ENCODE data around the gene FRMD4B.
A peak's percentile ranks its signal among the peaks of the same experiment; 100 is the strongest.

FRMD4B gene

DNA sequence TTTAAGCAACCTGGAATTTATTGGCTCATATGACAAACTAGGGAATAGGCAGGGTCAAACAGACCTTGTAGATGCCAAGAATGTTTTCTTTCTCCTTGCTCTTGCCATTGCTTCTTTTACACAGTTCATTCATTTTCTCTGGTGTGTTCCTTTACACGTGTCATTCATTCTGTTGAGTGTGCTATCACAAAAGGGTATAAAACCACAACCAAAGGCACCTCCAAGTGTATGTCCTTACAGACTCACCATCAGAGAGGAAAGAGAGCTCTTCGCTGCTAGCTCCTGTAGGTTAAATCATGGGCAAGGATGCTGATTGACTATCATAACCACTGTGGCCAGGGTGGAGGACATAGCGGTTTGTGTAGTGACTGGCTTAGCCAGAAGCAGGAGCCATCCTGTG is 19.2 kb upstream of the FRMD4B start:
- Histone ChIP-seq H2AFZ (ENCODE audit: insufficient read depth, low read length, poor library complexity) (no peak overlapping the region), H3K79me1 (ENCODE audit: low read length) (no peaks in the 10 kb centered on the region), H3K9me3 (ENCODE audit: insufficient read depth, low read depth, low read length) (no peaks in the 10 kb centered on the region), H3K23ac (ENCODE audit: low read length) (no peak overlapping the region), H3K36me3 (ENCODE audit: control insufficient read depth in 1 of 2, insufficient read depth in 2 of 2, low read length in 2 of 2) (no peaks in the 10 kb centered on the region), H3K4me1 (ENCODE audit: control insufficient read depth in 1 of 2, insufficient read depth in 2 of 2, low read length in 2 of 2) (no peaks in the 10 kb centered on the region), H3K9ac (ENCODE audit: low read length) (no peak overlapping the region), H2AK5ac (ENCODE audit: low read length) (no peak overlapping the region), H2BK120ac (ENCODE audit: insufficient read depth, low read length, poor library complexity) (no peak overlapping the region), H4K12ac (ENCODE audit: low read depth, low read length) (no peak overlapping the region), H2BK5ac (ENCODE audit: low read depth, low read length, poor library complexity) (no peak overlapping the region), H4K91ac (ENCODE audit: low read depth, low read length) (no peak overlapping the region), H3K27me3 (ENCODE audit: insufficient read depth, low read length) (no peaks in the 10 kb centered on the region), H3K4me3 (ENCODE audit: low read depth, low read length) (no peak overlapping the region), H3K4me2 (ENCODE audit: low read length) (no peak overlapping the region), H3K14ac (ENCODE audit: low read length) (no peak overlapping the region), H2BK12ac (ENCODE audit: low read length) (no peak overlapping the region), H3K4ac (ENCODE audit: low read depth, low read length) (no peak overlapping the region), H3K18ac (ENCODE audit: low read length) (no peak overlapping the region), H4K8ac (ENCODE audit: low read depth, low read length) (no peak overlapping the region), H3K27ac (ENCODE audit: low read depth, low read length) (no peak overlapping the region), H3K79me2 (ENCODE audit: control insufficient read depth, insufficient read depth, low read length, poor library complexity) (no peaks in the 10 kb centered on the region)
- WGBS (ENCODE audit: extremely low coverage, insufficient coverage, insufficient read length): no CpG with 5 or more reads among the region's 3 CpGs
- no peak for DNase-seq

DNA sequence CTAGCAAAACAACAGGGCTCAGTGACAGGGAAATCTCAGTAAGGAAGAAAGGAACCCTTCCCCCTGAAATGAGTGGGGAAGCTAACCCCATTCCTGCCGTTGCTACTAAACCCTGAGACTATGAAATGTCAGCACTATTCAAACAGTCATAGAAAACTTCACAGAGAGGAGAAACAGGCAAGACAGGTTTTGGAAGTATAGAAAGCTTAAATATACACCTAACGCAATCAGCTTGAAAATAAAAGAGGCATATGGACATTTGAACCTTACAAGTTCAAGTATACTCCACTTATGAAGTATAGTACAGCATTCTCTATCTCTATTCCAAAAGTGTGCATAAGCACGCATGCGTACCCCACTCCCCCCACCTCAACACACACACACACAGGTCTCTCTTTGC is 17.6 kb upstream of the FRMD4B start:
- no peaks in the 10 kb centered on the region for H3K36me3 ChIP-seq (ENCODE audit: control insufficient read depth in 1 of 2, insufficient read depth in 2 of 2, low read length in 2 of 2)
- H3K9ac ChIP-seq (ENCODE audit: low read length): no peak overlapping the region
- H2AFZ ChIP-seq (ENCODE audit: insufficient read depth, low read length, poor library complexity): no peak overlapping the region
- H3K14ac ChIP-seq (ENCODE audit: low read length): no peak overlapping the region
- no peaks in the 10 kb centered on the region for H3K27me3 ChIP-seq (ENCODE audit: insufficient read depth, low read length)
- H2BK12ac ChIP-seq (ENCODE audit: low read length): no peak overlapping the region
- no peaks in the 10 kb centered on the region for H3K79me1 ChIP-seq (ENCODE audit: low read length)
- H3K4me2 ChIP-seq (ENCODE audit: low read length): no peak overlapping the region
- no peak overlapping the region for H2BK120ac ChIP-seq (ENCODE audit: insufficient read depth, low read length, poor library complexity)
- no peak overlapping the region for H3K27ac ChIP-seq (ENCODE audit: low read depth, low read length)
- H2BK5ac ChIP-seq (ENCODE audit: low read depth, low read length, poor library complexity): no peak overlapping the region
- no peak overlapping the region for H3K4me3 ChIP-seq (ENCODE audit: low read depth, low read length)
- no peaks in the 10 kb centered on the region for H3K9me3 ChIP-seq (ENCODE audit: insufficient read depth, low read depth, low read length)
- H2AK5ac ChIP-seq (ENCODE audit: low read length): no peak overlapping the region
- H3K4me1 ChIP-seq (ENCODE audit: control insufficient read depth in 1 of 2, insufficient read depth in 2 of 2, low read length in 2 of 2): no peaks in the 10 kb centered on the region
- no peak overlapping the region for H3K18ac ChIP-seq (ENCODE audit: low read length)
- H4K91ac ChIP-seq (ENCODE audit: low read depth, low read length): no peak overlapping the region
- DNase-seq: peak in 1 of 2 donors; percentile 42
- no peaks in the 10 kb centered on the region for H3K79me2 ChIP-seq (ENCODE audit: control insufficient read depth, insufficient read depth, low read length, poor library complexity)
- H3K4ac ChIP-seq (ENCODE audit: low read depth, low read length): no peak overlapping the region
- no peak overlapping the region for H4K8ac ChIP-seq (ENCODE audit: low read depth, low read length)
- H3K23ac ChIP-seq (ENCODE audit: low read length): no peak overlapping the region
- WGBS (ENCODE audit: extremely low coverage, insufficient coverage, insufficient read length): no CpG with 5 or more reads among the region's 4 CpGs
- H4K12ac ChIP-seq (ENCODE audit: low read depth, low read length): no peak overlapping the region

DNA sequence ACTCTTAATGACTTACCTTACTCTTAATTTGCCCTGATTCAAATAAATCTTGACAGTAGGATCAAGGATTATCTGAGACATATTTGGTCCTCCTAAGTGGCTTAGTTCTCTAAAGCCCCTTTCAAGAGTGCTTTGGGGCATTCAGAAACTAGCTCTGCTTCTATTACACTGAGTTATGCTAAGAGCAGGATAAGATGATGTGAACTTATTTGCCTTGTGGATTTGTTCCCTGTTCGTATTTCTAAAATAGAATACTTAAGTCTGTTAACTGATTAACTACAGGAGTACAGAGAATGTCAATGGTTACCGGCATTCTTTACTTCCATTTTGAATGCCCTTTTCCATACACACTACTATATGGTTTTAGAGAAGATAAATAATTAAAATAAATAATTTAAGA is 14.8 kb upstream of the FRMD4B start:
- Histone ChIP-seq H4K91ac (ENCODE audit: low read depth, low read length) (no peak overlapping the region), H3K27me3 (ENCODE audit: insufficient read depth, low read length) (no peaks in the 10 kb centered on the region), H2AFZ (ENCODE audit: insufficient read depth, low read length, poor library complexity) (no peak overlapping the region), H3K9ac (ENCODE audit: low read length) (no peak overlapping the region), H3K79me2 (ENCODE audit: control insufficient read depth, insufficient read depth, low read length, poor library complexity) (no peaks in the 10 kb centered on the region), H3K14ac (ENCODE audit: low read length) (no peak overlapping the region), H3K4me3 (ENCODE audit: low read depth, low read length) (no peak overlapping the region), H2AK5ac (ENCODE audit: low read length) (no peak overlapping the region), H3K79me1 (ENCODE audit: low read length) (no peaks in the 10 kb centered on the region), H3K4ac (ENCODE audit: low read depth, low read length) (no peak overlapping the region), H3K18ac (ENCODE audit: low read length) (no peak overlapping the region), H3K4me2 (ENCODE audit: low read length) (no peak overlapping the region), H3K4me1 (ENCODE audit: control insufficient read depth in 1 of 2, insufficient read depth in 2 of 2, low read length in 2 of 2) (no peaks in the 10 kb centered on the region), H4K12ac (ENCODE audit: low read depth, low read length) (no peak overlapping the region), H3K23ac (ENCODE audit: low read length) (no peak overlapping the region), H3K36me3 (ENCODE audit: control insufficient read depth in 1 of 2, insufficient read depth in 2 of 2, low read length in 2 of 2) (no peaks in the 10 kb centered on the region), H2BK120ac (ENCODE audit: insufficient read depth, low read length, poor library complexity) (no peak overlapping the region), H3K9me3 (ENCODE audit: insufficient read depth, low read depth, low read length) (no peaks in the 10 kb centered on the region), H3K27ac (ENCODE audit: low read depth, low read length) (no peak overlapping the region), H2BK5ac (ENCODE audit: low read depth, low read length, poor library complexity) (no peak overlapping the region), H2BK12ac (ENCODE audit: low read length) (no peak overlapping the region), H4K8ac (ENCODE audit: low read depth, low read length) (no peak overlapping the region)
- no peak for DNase-seq
- no CpG with 5 or more reads among the region's 2 CpGs for WGBS (ENCODE audit: extremely low coverage, insufficient coverage, insufficient read length)

DNA sequence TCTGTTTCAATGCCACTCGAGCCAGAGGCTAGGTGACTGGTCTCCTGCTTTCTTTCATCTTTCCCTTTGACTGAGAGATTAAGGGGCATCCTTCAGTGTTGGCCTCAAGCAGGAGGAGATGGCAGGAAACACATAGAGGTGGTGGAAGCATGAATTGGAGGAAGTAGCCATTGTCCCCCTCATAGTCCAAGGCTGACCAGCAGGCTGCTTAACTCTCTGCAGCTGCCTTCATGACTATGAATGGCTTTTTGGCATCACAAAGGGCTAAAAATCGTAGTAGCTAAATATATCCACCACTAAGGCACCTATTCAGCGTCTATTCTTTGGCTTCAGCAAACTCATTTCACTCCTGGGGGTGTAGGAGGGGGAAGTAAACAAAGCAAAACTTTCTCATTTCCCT is 7.0 kb upstream of the FRMD4B start:
- no peak for DNase-seq
- H3K4me3 ChIP-seq (ENCODE audit: low read depth, low read length): no peak overlapping the region
- H3K9ac ChIP-seq (ENCODE audit: low read length): no peak overlapping the region
- H3K79me2 ChIP-seq (ENCODE audit: control insufficient read depth, insufficient read depth, low read length, poor library complexity): no peaks in the 10 kb centered on the region
- no peak overlapping the region for H4K91ac ChIP-seq (ENCODE audit: low read depth, low read length)
- H2BK12ac ChIP-seq (ENCODE audit: low read length): no peak overlapping the region
- no peaks in the 10 kb centered on the region for H3K27me3 ChIP-seq (ENCODE audit: insufficient read depth, low read length)
- H3K79me1 ChIP-seq (ENCODE audit: low read length): no peaks in the 10 kb centered on the region
- no peak overlapping the region for H3K4me2 ChIP-seq (ENCODE audit: low read length)
- no peak overlapping the region for H2AFZ ChIP-seq (ENCODE audit: insufficient read depth, low read length, poor library complexity)
- no peak overlapping the region for H2AK5ac ChIP-seq (ENCODE audit: low read length)
- no CpG with 5 or more reads among the region's 3 CpGs for WGBS (ENCODE audit: extremely low coverage, insufficient coverage, insufficient read length)
- no peak overlapping the region for H2BK5ac ChIP-seq (ENCODE audit: low read depth, low read length, poor library complexity)
- H3K14ac ChIP-seq (ENCODE audit: low read length): no peak overlapping the region
- H3K18ac ChIP-seq (ENCODE audit: low read length): no peak overlapping the region
- no peak overlapping the region for H4K8ac ChIP-seq (ENCODE audit: low read depth, low read length)
- H3K23ac ChIP-seq (ENCODE audit: low read length): no peak overlapping the region
- H4K12ac ChIP-seq (ENCODE audit: low read depth, low read length): no peak overlapping the region
- H3K9me3 ChIP-seq (ENCODE audit: insufficient read depth, low read depth, low read length): no peaks in the 10 kb centered on the region
- H3K27ac ChIP-seq (ENCODE audit: low read depth, low read length): no peak overlapping the region
- H3K36me3 ChIP-seq (ENCODE audit: control insufficient read depth in 1 of 2, insufficient read depth in 2 of 2, low read length in 2 of 2): no peaks in the 10 kb centered on the region
- no peak overlapping the region for H3K4ac ChIP-seq (ENCODE audit: low read depth, low read length)
- no peak overlapping the region for H2BK120ac ChIP-seq (ENCODE audit: insufficient read depth, low read length, poor library complexity)
- no peaks in the 10 kb centered on the region for H3K4me1 ChIP-seq (ENCODE audit: control insufficient read depth in 1 of 2, insufficient read depth in 2 of 2, low read length in 2 of 2)
